ENCODE results near the gene CMYA5. TPM values are rescaled to one million over a fixed set of nuclear protein-coding genes. Genes with fewer than 3 reads are reported as not detected.

CMYA5 gene
- total RNA-seq, 2 donors from 2014 or later: 1,199 to 1,662 TPM

DNA sequence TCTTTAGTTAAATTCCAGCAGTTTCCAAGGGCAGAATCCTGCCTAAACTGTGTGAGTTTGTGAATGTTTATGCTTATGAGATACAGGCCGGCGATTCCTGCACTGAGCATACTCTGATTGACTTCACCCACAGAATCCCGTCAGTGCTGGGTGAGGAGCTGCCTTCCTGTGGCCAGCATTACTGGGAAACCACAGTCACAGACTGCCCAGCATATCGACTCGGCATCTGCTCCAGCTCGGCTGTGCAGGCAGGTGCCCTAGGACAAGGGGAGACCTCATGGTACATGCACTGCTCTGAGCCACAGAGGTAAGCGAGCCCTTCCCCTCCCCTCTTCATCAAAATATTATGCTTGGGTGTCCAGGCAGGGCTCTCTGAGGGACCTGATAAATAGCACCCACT lies 103.7 kb downstream of the CMYA5 start:
- Histone ChIP-seq H3K4me1 (peaks cover 0 to 10% of the 10 kb centered on the region in 2 donors), H3K9me3 (no peaks in the 10 kb centered on the region), H3K27ac (no peak overlapping the region), H3K27me3 (no peaks in the 10 kb centered on the region), H3K36me3 (peaks cover 85% of the 10 kb centered on the region), H3K4me3 (no peak overlapping the region)
- TF ChIP-seq, protein P1, sequence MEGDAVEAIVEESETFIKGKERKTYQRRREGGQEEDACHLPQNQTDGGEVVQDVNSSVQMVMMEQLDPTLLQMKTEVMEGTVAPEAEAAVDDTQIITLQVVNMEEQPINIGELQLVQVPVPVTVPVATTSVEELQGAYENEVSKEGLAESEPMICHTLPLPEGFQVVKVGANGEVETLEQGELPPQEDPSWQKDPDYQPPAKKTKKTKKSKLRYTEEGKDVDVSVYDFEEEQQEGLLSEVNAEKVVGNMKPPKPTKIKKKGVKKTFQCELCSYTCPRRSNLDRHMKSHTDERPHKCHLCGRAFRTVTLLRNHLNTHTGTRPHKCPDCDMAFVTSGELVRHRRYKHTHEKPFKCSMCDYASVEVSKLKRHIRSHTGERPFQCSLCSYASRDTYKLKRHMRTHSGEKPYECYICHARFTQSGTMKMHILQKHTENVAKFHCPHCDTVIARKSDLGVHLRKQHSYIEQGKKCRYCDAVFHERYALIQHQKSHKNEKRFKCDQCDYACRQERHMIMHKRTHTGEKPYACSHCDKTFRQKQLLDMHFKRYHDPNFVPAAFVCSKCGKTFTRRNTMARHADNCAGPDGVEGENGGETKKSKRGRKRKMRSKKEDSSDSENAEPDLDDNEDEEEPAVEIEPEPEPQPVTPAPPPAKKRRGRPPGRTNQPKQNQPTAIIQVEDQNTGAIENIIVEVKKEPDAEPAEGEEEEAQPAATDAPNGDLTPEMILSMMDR (IDR thresholded peaks at IDR 0.05): no peak
- DNase-seq (ENCODE audit: low spot score): no peak

DNA sequence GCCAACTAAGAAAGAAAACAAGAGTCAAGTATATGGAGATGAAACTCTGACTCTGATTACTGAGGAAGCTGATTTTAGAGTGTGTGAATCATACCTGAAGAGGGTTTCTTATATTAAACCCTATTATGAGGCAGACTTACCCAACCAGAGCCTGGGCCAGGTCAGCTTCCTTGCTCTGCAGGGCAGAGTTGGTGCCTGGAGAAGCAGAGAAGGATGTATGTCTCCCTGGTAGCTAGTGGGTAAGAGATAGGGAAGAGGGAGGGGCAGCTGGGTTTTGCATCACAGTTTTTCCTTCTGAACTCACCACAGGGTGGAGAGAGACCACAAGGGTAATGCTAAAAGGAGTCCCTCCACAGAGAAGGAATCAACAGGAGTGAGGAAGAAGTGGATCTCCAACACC lies 104.1 kb downstream of the CMYA5 start:
- H3K4me1 ChIP-seq: peaks cover 0 to 10% of the 10 kb centered on the region in 2 donors
- H3K9me3 ChIP-seq: no peaks in the 10 kb centered on the region
- H3K4me3 ChIP-seq: no peak overlapping the region
- DNase-seq (ENCODE audit: low spot score): no peak
- H3K27me3 ChIP-seq: no peaks in the 10 kb centered on the region
- H3K27ac ChIP-seq: no peak overlapping the region
- H3K36me3 ChIP-seq: peaks cover 85% of the 10 kb centered on the region
- TF ChIP-seq, protein P1 (IDR thresholded peaks at IDR 0.05): no peak

DNA sequence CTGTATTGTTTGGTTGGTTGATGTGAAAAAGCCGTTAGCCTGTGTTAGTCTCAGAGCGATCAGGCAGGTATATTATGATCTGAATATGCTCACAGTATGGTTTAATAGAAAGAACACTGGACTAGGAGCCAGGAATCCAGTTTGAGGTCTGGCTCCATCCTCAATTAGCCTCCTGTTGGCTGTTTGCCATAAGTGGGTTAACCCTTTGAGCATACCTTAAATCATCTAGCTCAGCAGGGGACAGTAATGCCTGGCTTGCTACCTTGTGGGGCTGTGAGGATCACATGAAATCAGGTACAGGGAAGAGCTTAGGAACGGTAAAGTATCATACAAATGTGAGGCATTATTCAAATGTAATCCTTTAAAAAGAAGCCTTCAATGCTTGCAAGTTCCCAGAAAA lies 104.7 kb downstream of the CMYA5 start:
- Histone ChIP-seq H3K4me1 (peaks cover 0 to 10% of the 10 kb centered on the region in 2 donors), H3K36me3 (peaks cover 85% of the 10 kb centered on the region), H3K27ac (no peak overlapping the region), H3K27me3 (no peaks in the 10 kb centered on the region), H3K9me3 (no peaks in the 10 kb centered on the region), H3K4me3 (no peak overlapping the region)
- TF ChIP-seq, protein P1 (IDR thresholded peaks at IDR 0.05): no peak
- no peak for DNase-seq (ENCODE audit: low spot score)

DNA sequence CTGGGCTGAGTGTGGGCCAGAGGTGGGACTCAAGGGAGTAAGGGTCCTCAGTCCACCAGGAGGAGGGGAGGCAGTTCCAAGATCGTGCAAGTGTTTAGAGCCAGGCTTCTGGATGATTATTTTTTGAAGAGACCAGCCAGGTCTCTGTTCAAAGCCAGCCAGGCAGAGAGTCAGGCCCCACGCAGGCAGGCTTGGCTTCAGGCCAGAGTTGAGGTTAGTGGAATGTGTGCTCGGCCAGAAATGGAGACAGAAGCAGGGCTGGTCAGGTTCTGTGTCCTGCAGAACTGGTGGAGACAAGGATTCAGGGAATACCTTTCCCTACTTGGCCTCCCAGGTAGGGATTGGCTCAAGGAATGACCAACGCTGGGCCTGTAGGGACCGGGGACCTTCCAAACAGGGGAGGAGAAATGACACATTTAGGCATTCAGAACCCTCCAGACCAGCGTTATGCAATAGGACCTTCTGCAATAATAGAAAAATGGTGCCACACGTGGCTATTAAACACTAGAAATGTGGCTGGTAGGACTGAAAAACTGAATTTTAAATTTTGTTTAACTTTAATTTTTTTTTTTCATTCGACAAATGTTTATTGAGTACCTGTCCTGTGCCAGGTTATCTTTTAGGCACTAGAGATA lies 106.2 kb downstream of the CMYA5 start:
- Histone ChIP-seq H3K4me3 (no peak overlapping the region), H3K36me3 (peaks cover 86% of the 10 kb centered on the region), H3K4me1 (peaks cover 0 to 7% of the 10 kb centered on the region in 2 donors), H3K9me3 (no peaks in the 10 kb centered on the region), H3K27ac (peak overlapping the region in 1 of 2 donors; percentile 52), H3K27me3 (no peaks in the 10 kb centered on the region)
- DNase-seq (ENCODE audit: low spot score): no peak
- TF ChIP-seq, protein P1 (IDR thresholded peaks at IDR 0.05): no peak

DNA sequence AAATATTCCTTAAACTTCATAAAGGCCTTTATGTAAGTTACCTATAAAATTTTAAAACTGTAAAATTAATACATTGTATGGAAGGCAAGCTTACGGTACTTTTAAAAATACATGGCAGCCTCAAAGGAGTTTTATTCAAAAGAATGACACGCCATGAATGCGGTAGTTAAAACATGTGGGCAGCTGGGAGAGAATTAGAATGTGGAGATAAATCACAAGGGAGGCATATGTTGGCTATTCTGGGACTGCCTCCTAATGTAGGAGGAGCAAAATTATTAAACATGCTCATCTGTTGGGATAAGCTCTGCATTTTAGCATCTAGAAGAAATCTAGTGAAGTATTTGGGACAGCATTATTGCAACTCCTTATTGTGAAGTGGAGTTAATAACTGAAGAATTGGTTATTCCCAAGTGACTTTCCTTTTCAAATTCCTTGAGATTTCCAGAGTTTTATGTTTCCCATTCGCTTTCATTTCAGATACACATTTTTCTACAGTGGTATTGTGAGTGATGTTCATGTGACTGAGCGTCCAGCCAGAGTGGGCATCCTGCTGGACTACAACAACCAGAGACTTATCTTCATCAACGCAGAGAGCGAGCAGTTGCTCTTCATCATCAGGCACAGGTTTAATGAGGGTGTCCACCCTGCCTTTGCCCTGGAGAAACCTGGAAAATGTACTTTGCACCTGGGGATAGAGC lies 109.4 kb downstream of the CMYA5 start:
- peaks cover 0 to 20% of the 10 kb centered on the region in 2 donors for H3K4me1 ChIP-seq
- no peak overlapping the region for H3K4me3 ChIP-seq
- H3K36me3 ChIP-seq: peaks cover 69% of the 10 kb centered on the region
- no peak for DNase-seq (ENCODE audit: low spot score)
- TF ChIP-seq, protein P1 (IDR thresholded peaks at IDR 0.05): no peak
- H3K27me3 ChIP-seq: no peaks in the 10 kb centered on the region
- no peaks in the 10 kb centered on the region for H3K9me3 ChIP-seq
- H3K27ac ChIP-seq: no peak overlapping the region

All from right atrium auricular region (tissue), 2 donors.